ENCODE measurements around the gene NCBP3.

Gene NCBP3

DNA sequence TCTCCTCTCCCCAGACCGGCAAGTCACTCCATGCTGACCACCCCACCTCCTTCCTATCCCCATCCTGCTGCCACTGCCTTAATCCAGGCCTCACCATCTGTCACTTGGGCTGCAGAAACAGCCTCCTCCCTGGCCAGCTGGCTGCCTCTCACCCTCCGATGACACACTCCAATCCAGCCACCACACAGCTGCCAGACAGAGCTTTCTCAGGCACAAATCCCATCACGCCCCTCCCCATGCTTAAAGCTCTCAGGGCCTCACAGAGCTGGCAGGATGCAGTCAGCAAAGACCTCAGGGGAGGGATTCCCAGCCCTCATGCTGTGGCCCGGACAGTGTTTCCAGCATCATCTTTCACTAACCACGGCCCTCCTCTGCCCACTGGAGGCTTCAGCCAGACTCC, 33.1 kb upstream of the NCBP3 start:
- Histone ChIP-seq H3K9ac (ENCODE audit: low read length) (no peak overlapping the region), H4K20me1 (ENCODE audit: insufficient read depth, low read length) (no peaks in the 10 kb centered on the region), H3K4me2 (ENCODE audit: low read length) (no peak overlapping the region), H3K27me3 (ENCODE audit: insufficient read depth, low read length) (peaks cover 7% of the 10 kb centered on the region; the same call in 1 of the 2 replicates), H3K36me3 (ENCODE audit: insufficient read depth, low read length) (no peaks in the 10 kb centered on the region), H2AFZ (ENCODE audit: low read length) (no peak overlapping the region), H3K9me3 (ENCODE audit: low read length) (no peaks in the 10 kb centered on the region), H3K4me1 (ENCODE audit: insufficient read depth, low read length, severe bottlenecking) (no peaks in the 10 kb centered on the region), H3K4me3 (ENCODE audit: low read depth, low read length, poor library complexity, severe bottlenecking) (no peak overlapping the region), H3K9me2 (ENCODE audit: low read depth, low read length) (no peaks in the 10 kb centered on the region), H3K79me2 (ENCODE audit: insufficient read depth, low read length) (no peaks in the 10 kb centered on the region), H3F3A (ENCODE audit: insufficient read depth, low read length) (no peaks in the 10 kb centered on the region), H3K27ac (ENCODE audit: low read depth, low read length, poor library complexity, severe bottlenecking) (no peak overlapping the region)
- TF ChIP-seq, protein P1, sequence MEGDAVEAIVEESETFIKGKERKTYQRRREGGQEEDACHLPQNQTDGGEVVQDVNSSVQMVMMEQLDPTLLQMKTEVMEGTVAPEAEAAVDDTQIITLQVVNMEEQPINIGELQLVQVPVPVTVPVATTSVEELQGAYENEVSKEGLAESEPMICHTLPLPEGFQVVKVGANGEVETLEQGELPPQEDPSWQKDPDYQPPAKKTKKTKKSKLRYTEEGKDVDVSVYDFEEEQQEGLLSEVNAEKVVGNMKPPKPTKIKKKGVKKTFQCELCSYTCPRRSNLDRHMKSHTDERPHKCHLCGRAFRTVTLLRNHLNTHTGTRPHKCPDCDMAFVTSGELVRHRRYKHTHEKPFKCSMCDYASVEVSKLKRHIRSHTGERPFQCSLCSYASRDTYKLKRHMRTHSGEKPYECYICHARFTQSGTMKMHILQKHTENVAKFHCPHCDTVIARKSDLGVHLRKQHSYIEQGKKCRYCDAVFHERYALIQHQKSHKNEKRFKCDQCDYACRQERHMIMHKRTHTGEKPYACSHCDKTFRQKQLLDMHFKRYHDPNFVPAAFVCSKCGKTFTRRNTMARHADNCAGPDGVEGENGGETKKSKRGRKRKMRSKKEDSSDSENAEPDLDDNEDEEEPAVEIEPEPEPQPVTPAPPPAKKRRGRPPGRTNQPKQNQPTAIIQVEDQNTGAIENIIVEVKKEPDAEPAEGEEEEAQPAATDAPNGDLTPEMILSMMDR (IDR thresholded peaks at IDR 0.05; ENCODE audit: low read length) = no peak
- TF ChIP-seq EZH2 (IDR thresholded peaks at IDR 0.05; ENCODE audit: borderline replicate concordance, low read length) = no peak

DNA sequence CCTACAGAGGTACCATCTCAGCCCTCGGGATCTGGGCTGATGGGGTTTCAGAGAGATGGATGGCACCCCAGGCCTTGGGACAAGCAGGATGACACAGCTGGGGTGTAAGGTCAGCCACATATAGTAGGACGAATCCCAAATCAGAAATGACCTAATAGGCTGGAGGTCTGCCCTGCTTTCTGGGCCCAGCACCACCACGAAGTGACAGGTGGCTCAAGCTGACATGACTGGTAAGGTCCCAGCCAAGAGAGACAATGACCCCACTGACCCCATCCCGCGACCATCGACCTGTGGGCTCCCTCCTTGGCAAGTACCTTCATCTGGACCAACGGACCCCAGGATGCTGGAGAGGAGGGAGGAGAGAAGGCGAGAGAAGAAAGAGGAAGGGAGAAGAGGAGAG, 31.2 kb upstream of the NCBP3 start:
- no peaks in the 10 kb centered on the region for H3F3A ChIP-seq (ENCODE audit: insufficient read depth, low read length)
- H3K79me2 ChIP-seq (ENCODE audit: insufficient read depth, low read length) = no peaks in the 10 kb centered on the region
- no peak overlapping the region for H3K4me2 ChIP-seq (ENCODE audit: low read length)
- no peaks in the 10 kb centered on the region for H3K9me3 ChIP-seq (ENCODE audit: low read length)
- no peak overlapping the region for H2AFZ ChIP-seq (ENCODE audit: low read length)
- H3K27me3 ChIP-seq (ENCODE audit: insufficient read depth, low read length) = peaks cover 7% of the 10 kb centered on the region; the same call in 1 of the 2 replicates
- no peak overlapping the region for H3K9ac ChIP-seq (ENCODE audit: low read length)
- no peak overlapping the region for H3K4me3 ChIP-seq (ENCODE audit: low read depth, low read length, poor library complexity, severe bottlenecking)
- H4K20me1 ChIP-seq (ENCODE audit: insufficient read depth, low read length) = no peaks in the 10 kb centered on the region
- no peaks in the 10 kb centered on the region for H3K4me1 ChIP-seq (ENCODE audit: insufficient read depth, low read length, severe bottlenecking)
- no peak overlapping the region for H3K27ac ChIP-seq (ENCODE audit: low read depth, low read length, poor library complexity, severe bottlenecking)
- H3K9me2 ChIP-seq (ENCODE audit: low read depth, low read length) = no peaks in the 10 kb centered on the region
- TF ChIP-seq EZH2 (IDR thresholded peaks at IDR 0.05; ENCODE audit: borderline replicate concordance, low read length) = no peak
- TF ChIP-seq, protein P1 (IDR thresholded peaks at IDR 0.05; ENCODE audit: low read length) = no peak
- no peaks in the 10 kb centered on the region for H3K36me3 ChIP-seq (ENCODE audit: insufficient read depth, low read length)

- Histone ChIP-seq H3K27ac (ENCODE audit: low read depth, low read length, poor library complexity, severe bottlenecking) (no peak overlapping the region), H3F3A (ENCODE audit: insufficient read depth, low read length) (no peaks in the 10 kb centered on the region), H3K9me2 (ENCODE audit: low read depth, low read length) (no peaks in the 10 kb centered on the region), H3K4me3 (ENCODE audit: low read depth, low read length, poor library complexity, severe bottlenecking) (no peak overlapping the region), H3K36me3 (ENCODE audit: insufficient read depth, low read length) (no peaks in the 10 kb centered on the region), H3K4me2 (ENCODE audit: low read length) (no peak overlapping the region), H2AFZ (ENCODE audit: low read length) (no peak overlapping the region), H3K9me3 (ENCODE audit: low read length) (no peaks in the 10 kb centered on the region), H3K79me2 (ENCODE audit: insufficient read depth, low read length) (no peaks in the 10 kb centered on the region), H3K9ac (ENCODE audit: low read length) (no peak overlapping the region), H3K4me1 (ENCODE audit: insufficient read depth, low read length, severe bottlenecking) (no peaks in the 10 kb centered on the region), H3K27me3 (ENCODE audit: insufficient read depth, low read length) (peaks cover 7% of the 10 kb centered on the region; the same call in 1 of the 2 replicates), H4K20me1 (ENCODE audit: insufficient read depth, low read length) (no peaks in the 10 kb centered on the region)
- TF ChIP-seq, protein P1 (IDR thresholded peaks at IDR 0.05; ENCODE audit: low read length) = no peak
- TF ChIP-seq EZH2 (IDR thresholded peaks at IDR 0.05; ENCODE audit: borderline replicate concordance, low read length) = no peak
These were observed 29.3 kb upstream of the NCBP3 start for GRCh38 chr17:3875317-3875716.

Measured in OCI-LY1 (cell line).